Right lobe of liver (tissue), 4 donors: ENCODE results near the gene MRPS25.

ENCODE experiments used
- POLR2A ChIP-seq: fragments of 450-650 bp; IDR thresholded peaks from one replicate; pipeline ENCODE4 v1.6.1; 2017; ENCODE audit warnings: antibody characterized with exemption, mild to moderate bottlenecking
- TF ChIP-seq, protein P1 (sequence below), 4 donors: fragments of 200-600 bp in 3 of 4; fragments of 450-650 bp in 1 of 4; IDR thresholded peaks; one replicate each; pipeline versions ENCODE4 v1.5.1 to v1.8.0; 2016 to 2022; ENCODE audit warnings: antibody characterized with exemption in 4 of 4, mild to moderate bottlenecking in 2 of 4
- donor health status: DM: no; HTN: no; CAD: no.
- donor health status: DM: no; HTN: no; CAD: no.
- donor health status: DM: no; HTN: yes; CAD: no.

- TF ChIP-seq, protein P1, sequence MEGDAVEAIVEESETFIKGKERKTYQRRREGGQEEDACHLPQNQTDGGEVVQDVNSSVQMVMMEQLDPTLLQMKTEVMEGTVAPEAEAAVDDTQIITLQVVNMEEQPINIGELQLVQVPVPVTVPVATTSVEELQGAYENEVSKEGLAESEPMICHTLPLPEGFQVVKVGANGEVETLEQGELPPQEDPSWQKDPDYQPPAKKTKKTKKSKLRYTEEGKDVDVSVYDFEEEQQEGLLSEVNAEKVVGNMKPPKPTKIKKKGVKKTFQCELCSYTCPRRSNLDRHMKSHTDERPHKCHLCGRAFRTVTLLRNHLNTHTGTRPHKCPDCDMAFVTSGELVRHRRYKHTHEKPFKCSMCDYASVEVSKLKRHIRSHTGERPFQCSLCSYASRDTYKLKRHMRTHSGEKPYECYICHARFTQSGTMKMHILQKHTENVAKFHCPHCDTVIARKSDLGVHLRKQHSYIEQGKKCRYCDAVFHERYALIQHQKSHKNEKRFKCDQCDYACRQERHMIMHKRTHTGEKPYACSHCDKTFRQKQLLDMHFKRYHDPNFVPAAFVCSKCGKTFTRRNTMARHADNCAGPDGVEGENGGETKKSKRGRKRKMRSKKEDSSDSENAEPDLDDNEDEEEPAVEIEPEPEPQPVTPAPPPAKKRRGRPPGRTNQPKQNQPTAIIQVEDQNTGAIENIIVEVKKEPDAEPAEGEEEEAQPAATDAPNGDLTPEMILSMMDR (IDR thresholded peaks at IDR 0.05), result no peak
- TF ChIP-seq POLR2A, result no peak
Measured at GRCh38 chr3:15086699-15087098, 21.6 kb upstream of the MRPS25 start.
